Small intestine (tissue), 7 donors: ENCODE data around the gene AOPEP. TPM values are rescaled to one million over a fixed set of nuclear protein-coding genes. Genes with fewer than 3 reads are reported as not detected.
A peak's percentile ranks its signal among the peaks of the same experiment; 100 is the strongest.

ENCODE experiments used
- DNase-seq, 2 donors: peaks; one replicate each; pipeline versions ENCODE4 v3.0.0 to v3.0.0-alpha.2; 2013
- FAIRE-seq: peaks from 2 replicates; lab custom pipeline; 2012; peaks lifted over from hg19 to GRCh38; lab: Jason Lieb, UNC
- H3K27ac ChIP-seq, 3 donors: one replicate each; pipeline ENCODE4 v1.5.1; 2013; ENCODE audit warnings: low read length in 2 of 3, mild to moderate bottlenecking in 2 of 3, control low read depth in 1 of 3, inconsistent platforms in 1 of 3, low read depth in 1 of 3, moderate library complexity in 1 of 3
- H3K27me3 ChIP-seq, 3 donors: one replicate each; pipeline ENCODE4 v1.6.1; 2013; ENCODE audit warnings: low read length in 3 of 3, inconsistent platforms in 1 of 3; ENCODE audit not compliant: control insufficient read depth in 3 of 3, insufficient read depth in 3 of 3
- H3K36me3 ChIP-seq, 3 donors: one replicate each; pipeline ENCODE4 v1.6.1; 2013; ENCODE audit warnings: low read length in 3 of 3, inconsistent platforms in 1 of 3, low read depth in 1 of 3, mild to moderate bottlenecking in 1 of 3, moderate library complexity in 1 of 3; ENCODE audit not compliant: control insufficient read depth in 3 of 3, insufficient read depth in 2 of 3
- H3K4me1 ChIP-seq, 3 donors: one replicate each; pipeline ENCODE4 v1.6.1; 2013; ENCODE audit warnings: low read length in 2 of 3, inconsistent platforms in 1 of 3, low read depth in 1 of 3, mild to moderate bottlenecking in 1 of 3, moderate library complexity in 1 of 3; ENCODE audit not compliant: control insufficient read depth in 3 of 3, insufficient read depth in 2 of 3
- H3K4me3 ChIP-seq, 3 donors: one replicate each; pipeline ENCODE4 v1.5.1; 2013; ENCODE audit warnings: low read length in 3 of 3, control low read depth in 1 of 3, inconsistent platforms in 1 of 3, low read depth in 1 of 3, mild to moderate bottlenecking in 1 of 3, moderate library complexity in 1 of 3
- H3K9me3 ChIP-seq, 2 donors: one replicate each; pipeline ENCODE4 v1.6.1; 2013; ENCODE audit warnings: low read depth in 1 of 2, low read length in 1 of 2; ENCODE audit not compliant: control insufficient read depth in 2 of 2, insufficient read depth in 1 of 2
- WGBS, 3 donors: extraction: QIAGEN DNeasy Blood & Tissue Kit; methylation state at CpG; one replicate each; pipeline ENCODE4 v1.1.7; 2013; 5-methylcytosine and 5-hydroxymethylcytosine counted together
- polyA plus RNA-seq, 4 donors: library from polyadenylated mRNA; stranded (reverse) in 3 of 4; unstranded in 1 of 4; fragments of 200-250 nt in 3 of 4; fragments of 120-200 nt in 1 of 4; gene quantifications; one replicate each; pipeline versions ENCODE4 v1.2.1 to v1.2.3, GENCODE V29; 2013
- donor health status: healthy with polysubstance abuse.
- donor health status: control.
- donor health status: control.
- donor health status: Bipolar disorder and iron deficiency.
- donor health status: healthy.

AOPEP gene
- polyA plus RNA-seq, 4 donors = 26.3 to 34.7 (median 28.4) TPM

DNA sequence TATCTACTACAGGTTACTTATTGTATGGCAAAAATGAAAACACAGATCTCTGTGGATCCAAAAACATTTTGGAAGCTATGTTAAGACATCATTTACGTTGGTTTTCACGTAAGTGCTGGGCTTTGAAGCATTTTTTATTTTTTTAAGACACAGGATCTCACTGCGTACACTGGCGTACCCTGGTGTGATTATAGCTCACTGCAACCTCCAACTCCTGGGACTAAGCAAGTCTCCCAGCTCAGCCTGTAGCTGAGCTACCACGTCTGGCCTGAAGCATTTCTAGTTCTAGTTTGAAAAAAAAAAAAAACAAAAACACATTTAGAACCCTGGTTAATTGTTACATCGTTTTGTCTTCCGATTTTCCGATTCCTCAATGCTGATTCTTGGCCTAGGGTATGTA, 131.3 kb downstream of the AOPEP start:
- no peak overlapping the region for H3K4me3 ChIP-seq
- FAIRE-seq (no peak), DNase-seq (no peak)
- no peaks in the 10 kb centered on the region for H3K9me3 ChIP-seq
- no peaks in the 10 kb centered on the region for H3K27me3 ChIP-seq
- 91 to 98% (median 96%) methylated on average over 8 of the region's 8 CpGs for WGBS, 3 donors
- no peak overlapping the region for H3K27ac ChIP-seq
- no peaks in the 10 kb centered on the region for H3K36me3 ChIP-seq
- peaks cover 0 to 10% (median 2%) of the 10 kb centered on the region in 3 donors for H3K4me1 ChIP-seq

DNA sequence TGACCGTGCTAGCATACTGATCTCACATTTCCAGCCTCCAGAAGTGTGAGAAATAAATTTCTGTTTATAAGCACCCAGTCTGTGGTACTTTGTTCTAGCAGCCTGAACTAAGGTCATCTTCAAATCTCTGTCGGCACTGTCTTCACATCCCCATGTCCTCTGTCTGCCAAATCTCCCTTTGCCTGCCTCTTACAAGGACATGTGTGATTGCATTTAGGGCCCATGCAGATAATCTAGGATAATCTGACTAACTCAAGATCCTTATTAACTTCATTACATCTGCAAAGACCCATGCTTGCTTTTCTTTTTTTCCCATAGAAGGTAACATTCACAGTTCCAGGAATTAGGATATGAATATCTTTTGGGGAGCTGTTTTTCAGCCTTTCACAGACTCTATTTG, 132.7 kb downstream of the AOPEP start:
- Histone ChIP-seq H3K4me3 (no peak overlapping the region), H3K36me3 (no peaks in the 10 kb centered on the region), H3K27ac (no peak overlapping the region), H3K4me1 (peaks cover 0 to 8% (median 0%) of the 10 kb centered on the region in 3 donors), H3K9me3 (no peaks in the 10 kb centered on the region), H3K27me3 (no peaks in the 10 kb centered on the region)
- FAIRE-seq = no peak
- DNase-seq = no peak
- 83 to 92% (median 92%) methylated on average over 2 of the region's 2 CpGs for WGBS, 3 donors

DNA sequence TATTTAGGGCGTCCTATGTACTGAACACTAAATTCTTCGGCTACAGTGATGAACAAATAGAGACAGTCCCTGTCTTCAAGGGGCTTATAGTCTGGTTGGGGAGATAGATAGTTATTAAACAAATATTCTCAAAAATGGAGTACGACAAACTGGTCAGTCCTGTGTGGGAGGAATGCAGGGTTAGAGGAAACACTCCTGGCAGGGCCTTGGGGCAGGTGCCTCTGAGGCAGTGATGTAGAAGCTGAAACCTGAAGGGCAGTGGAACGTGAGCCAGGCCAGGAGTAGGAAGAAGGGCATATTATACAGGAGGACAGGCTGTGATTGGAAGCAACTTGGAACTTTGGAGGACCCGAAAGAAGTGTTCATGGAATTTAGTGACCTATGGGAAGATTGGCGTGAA, 133.4 kb downstream of the AOPEP start:
- H3K27me3 ChIP-seq = no peaks in the 10 kb centered on the region
- DNase-seq (no peak), FAIRE-seq (no peak)
- WGBS, 3 donors = 95 to 99% (median 96%) methylated on average over 6 of the region's 6 CpGs
- peak overlapping the region in 1 of 3 donors; percentile 76 for H3K27ac ChIP-seq
- H3K4me1 ChIP-seq = peaks cover 0 to 8% (median 0%) of the 10 kb centered on the region in 3 donors
- no peaks in the 10 kb centered on the region for H3K36me3 ChIP-seq
- no peaks in the 10 kb centered on the region for H3K9me3 ChIP-seq
- H3K4me3 ChIP-seq = no peak overlapping the region

DNA sequence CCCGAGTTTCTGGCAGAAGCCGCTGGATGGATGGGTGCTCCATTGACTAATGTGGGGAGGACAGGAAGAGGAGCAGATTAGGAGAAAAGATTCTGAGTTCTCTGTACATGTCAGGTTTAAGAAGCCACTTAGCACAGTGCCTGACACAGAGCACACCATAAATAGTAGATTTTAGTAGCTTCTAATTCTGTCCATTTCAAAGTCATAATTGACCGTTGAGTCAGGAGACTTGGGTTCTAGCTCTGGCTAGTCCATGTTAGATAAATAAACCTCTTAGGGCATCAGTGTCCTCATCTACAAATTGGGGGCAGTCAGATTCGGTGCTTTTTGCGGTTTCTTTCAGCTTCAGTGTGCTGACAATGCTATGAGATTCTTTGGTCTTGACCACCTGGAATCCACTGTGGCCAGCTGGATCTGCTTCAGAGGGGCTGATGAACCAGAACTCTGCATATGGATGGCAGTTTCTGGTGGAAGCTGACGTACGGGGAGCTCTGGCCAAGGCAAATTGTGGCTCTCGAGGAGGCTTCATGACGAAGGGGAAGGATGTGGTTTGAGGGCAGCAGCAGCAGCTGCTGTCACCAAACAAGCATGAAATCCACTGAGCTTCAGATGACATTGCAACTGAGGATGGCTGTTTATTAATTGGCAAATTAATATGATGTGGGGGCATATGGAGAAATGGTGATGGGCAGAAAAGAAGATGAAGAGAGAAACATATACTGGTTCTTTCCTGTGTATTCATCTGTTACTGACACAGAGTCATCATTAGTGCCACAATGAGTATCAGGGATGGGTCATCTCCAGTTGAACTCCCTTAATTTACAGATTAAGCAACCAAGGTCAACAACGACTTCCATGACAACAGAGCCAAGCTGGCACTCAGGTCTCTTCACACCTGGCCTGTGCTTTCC, 134.4 kb downstream of the AOPEP start:
- H3K9me3 ChIP-seq = no peaks in the 10 kb centered on the region
- no peak overlapping the region for H3K4me3 ChIP-seq
- H3K4me1 ChIP-seq = peaks cover 0 to 8% (median 0%) of the 10 kb centered on the region in 3 donors
- WGBS, 3 donors = 58 to 83% (median 62%) methylated on average over 10 of the region's 10 CpGs
- FAIRE-seq = no peak
- H3K27ac ChIP-seq = peak overlapping the region in 2 of 3 donors; percentile 25 to 76
- H3K27me3 ChIP-seq = no peaks in the 10 kb centered on the region
- no peaks in the 10 kb centered on the region for H3K36me3 ChIP-seq
- peak; percentile 33 to 54 for DNase-seq

DNA sequence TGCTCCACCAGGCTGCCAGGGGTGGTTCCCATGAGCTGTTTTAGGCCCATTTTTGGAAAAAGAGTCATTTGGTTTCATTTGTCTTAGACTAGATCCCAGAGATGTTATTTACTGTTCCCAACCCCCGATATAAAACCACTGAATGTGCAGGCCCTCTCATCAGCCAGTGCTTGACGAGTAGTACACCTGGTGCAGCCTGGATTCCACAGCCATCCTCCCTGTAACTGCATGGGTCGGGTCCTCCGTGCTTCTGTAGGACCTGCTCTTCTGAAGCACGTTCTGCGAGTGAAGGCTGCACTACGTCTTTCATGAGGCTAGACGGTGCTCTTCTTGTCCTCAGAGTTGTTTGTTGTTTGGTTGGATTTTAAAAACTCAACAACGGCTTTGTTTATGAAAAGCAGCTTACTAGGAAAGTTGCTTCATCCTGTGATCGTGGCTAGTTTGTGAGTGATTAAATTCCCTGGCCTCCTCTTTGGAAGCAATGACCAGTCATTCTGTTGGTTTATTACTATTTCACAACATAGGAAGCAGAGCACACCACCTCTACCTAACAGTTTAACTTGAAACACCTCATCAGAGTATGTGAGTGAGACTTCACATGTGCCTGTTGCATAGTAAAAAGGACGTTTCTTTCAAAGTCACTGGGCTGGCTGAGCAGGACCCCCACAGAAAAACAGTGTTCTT, 135.2 kb downstream of the AOPEP start:
- H3K9me3 ChIP-seq = no peaks in the 10 kb centered on the region
- FAIRE-seq (no peak), DNase-seq (peak in 1 of 2 donors; percentile 29)
- H3K27ac ChIP-seq = peak overlapping the region in 2 of 3 donors; percentile 25 to 79
- no peaks in the 10 kb centered on the region for H3K36me3 ChIP-seq
- H3K27me3 ChIP-seq = no peaks in the 10 kb centered on the region
- WGBS, 3 donors = 71 to 89% (median 75%) methylated on average over 11 of the region's 11 CpGs
- no peak overlapping the region for H3K4me3 ChIP-seq
- H3K4me1 ChIP-seq = peaks cover 0 to 9% (median 0%) of the 10 kb centered on the region in 3 donors

DNA sequence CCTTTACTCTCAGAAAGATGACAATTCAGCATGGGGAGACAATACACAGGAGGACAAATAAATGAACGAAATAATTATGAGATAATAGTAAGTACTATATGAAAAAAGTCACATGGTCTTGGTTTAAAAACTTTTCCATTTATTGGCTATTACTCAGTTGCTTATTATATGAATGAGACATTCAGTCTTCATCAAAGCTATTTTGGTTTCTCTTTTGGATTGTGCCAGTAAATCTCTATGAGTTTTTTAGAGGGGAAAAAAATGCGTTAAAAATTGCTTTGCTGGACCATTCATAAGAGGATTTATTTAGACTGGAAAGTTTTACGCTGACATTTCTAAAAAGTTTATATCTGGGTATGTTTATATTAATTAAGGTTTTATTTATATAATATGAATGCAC, 137.7 kb downstream of the AOPEP start:
- H3K9me3 ChIP-seq = no peaks in the 10 kb centered on the region
- peaks cover 0 to 26% (median 0%) of the 10 kb centered on the region in 3 donors for H3K4me1 ChIP-seq
- DNase-seq (no peak), FAIRE-seq (no peak)
- no peaks in the 10 kb centered on the region for H3K27me3 ChIP-seq
- 50 to 78% (median 73%) methylated on average over 3 of the region's 3 CpGs for WGBS, 3 donors
- no peak overlapping the region for H3K4me3 ChIP-seq
- no peaks in the 10 kb centered on the region for H3K36me3 ChIP-seq
- peak overlapping the region in 1 of 3 donors; percentile 54 for H3K27ac ChIP-seq

DNA sequence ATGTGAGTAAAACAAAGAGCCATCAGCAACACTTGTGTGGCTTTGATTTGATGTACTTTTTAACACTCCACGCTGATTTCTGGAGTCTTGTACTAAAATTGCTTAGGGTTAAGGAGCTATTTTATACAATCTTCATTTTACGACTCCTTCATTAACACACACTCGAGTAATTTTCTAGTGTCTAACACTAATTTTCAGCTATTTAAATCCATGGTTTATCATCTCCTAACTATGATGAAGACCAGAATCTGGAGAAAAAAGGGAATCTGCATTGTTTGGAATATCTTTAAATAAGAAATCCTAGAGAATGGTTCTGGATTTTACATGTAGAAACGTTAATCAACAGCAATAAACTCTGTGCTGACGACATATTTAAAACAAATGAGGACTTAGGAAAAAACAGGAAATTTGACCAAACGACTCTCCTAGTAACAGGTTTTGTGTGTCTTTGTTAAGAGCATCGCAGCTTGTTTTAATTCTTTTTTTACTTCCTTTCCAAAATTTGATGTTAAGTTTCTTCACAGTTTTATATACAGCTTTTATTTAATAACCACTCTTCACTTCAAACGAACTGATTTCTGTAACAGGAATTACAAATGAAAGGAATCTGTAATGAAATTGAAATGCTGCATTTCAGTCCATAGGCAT, 138.5 kb downstream of the AOPEP start:
- FAIRE-seq (no peak), DNase-seq (no peak)
- no peaks in the 10 kb centered on the region for H3K27me3 ChIP-seq
- H3K4me1 ChIP-seq = peaks cover 0 to 26% (median 0%) of the 10 kb centered on the region in 3 donors
- H3K4me3 ChIP-seq = no peak overlapping the region
- 57 to 77% (median 75%) methylated on average over 8 of the region's 8 CpGs for WGBS, 3 donors
- no peaks in the 10 kb centered on the region for H3K36me3 ChIP-seq
- H3K27ac ChIP-seq = peak overlapping the region in 1 of 3 donors; percentile 36
- no peaks in the 10 kb centered on the region for H3K9me3 ChIP-seq
